Adrenal gland (tissue), 5 donors: ENCODE results near the gene FNDC3B.

ENCODE experiments used
- CTCF ChIP-seq, 6 experiments: fragments of 450-650 bp in 4 of 6; fragments of 200-600 bp in 2 of 6; sonication (generic) in 1 of 6; IDR thresholded peaks; 1 replicate in 5 of 6; 2 replicates in 1 of 6; pipeline versions ENCODE4 v1.5.1 to v1.8.0; 2016 to 2021; ENCODE audit warnings: antibody characterized with exemption in 6 of 6, mild to moderate bottlenecking in 2 of 6, moderate library complexity in 1 of 6
- POLR2A ChIP-seq, 2 donors: fragments of 450-650 bp; IDR thresholded peaks; one replicate each; pipeline ENCODE4 v1.6.1; 2017; ENCODE audit warnings: antibody characterized with exemption in 2 of 2, mild to moderate bottlenecking in 2 of 2, moderate library complexity in 1 of 2
- donor health status: DM: no; HTN: no; CAD: no.

- TF ChIP-seq CTCF (IDR thresholded peaks at IDR 0.05): no peak
- no peak for TF ChIP-seq POLR2A (IDR thresholded peaks at IDR 0.05)
Observed at GRCh38 chr3:172285844-172286243, 246.5 kb downstream of the FNDC3B start.
